HEK293T (cell line): ENCODE results near the gene TTR.

Experiments used
- ELF4 ChIP-seq: fragments of 450-650 bp; IDR thresholded peaks from 2 replicates; pipeline ENCODE4 v1.6.1; 2017; ENCODE audit warnings: antibody characterized with exemption
- FOXK2 ChIP-seq: fragments of 450-650 bp; IDR thresholded peaks from 2 replicates; pipeline ENCODE4 v1.6.1; 2016; ENCODE audit warnings: mild to moderate bottlenecking
- FOXM1 ChIP-seq: fragments of 450-650 bp; IDR thresholded peaks from 2 replicates; pipeline ENCODE4 v1.6.1; 2017; ENCODE audit warnings: mild to moderate bottlenecking, borderline replicate concordance
- HDGF ChIP-seq: fragments of 450-650 bp; IDR thresholded peaks from 2 replicates; pipeline ENCODE4 v1.6.1; 2017; ENCODE audit warnings: antibody characterized with exemption, borderline replicate concordance
- LEF1 ChIP-seq: fragments of 450-650 bp; IDR thresholded peaks from 2 replicates; pipeline ENCODE4 v1.6.1; 2017; ENCODE audit warnings: mild to moderate bottlenecking, borderline replicate concordance
- NFRKB ChIP-seq: fragments of 450-650 bp; IDR thresholded peaks from 2 replicates; pipeline ENCODE4 v1.6.1; 2016; ENCODE audit warnings: mild to moderate bottlenecking, moderate library complexity
- SP1 ChIP-seq: fragments of 450-650 bp; IDR thresholded peaks from 2 replicates; pipeline ENCODE4 v1.6.1; 2017
- SUZ12 ChIP-seq: fragments of 450-650 bp; IDR thresholded peaks from 2 replicates; pipeline ENCODE4 v1.6.1; 2016; ENCODE audit warnings: mild to moderate bottlenecking
- TARDBP ChIP-seq: fragments of 450-650 bp; IDR thresholded peaks from 2 replicates; pipeline ENCODE4 v1.6.1; 2016

- no peak for TF ChIP-seq FOXM1
- no peak for TF ChIP-seq NFRKB
- no peak for TF ChIP-seq LEF1
- TF ChIP-seq FOXK2, result no peak
- TF ChIP-seq SUZ12, result no peak
- no peak for TF ChIP-seq SP1
- no peak for TF ChIP-seq TARDBP
- TF ChIP-seq ELF4, result no peak
- TF ChIP-seq HDGF, result no peak
These were observed 14.5 kb upstream of the TTR start for GRCh38 chr18:31577195-31577594.
